ENCODE data around the gene BTBD9. TPM values are rescaled to one million over a fixed set of nuclear protein-coding genes. Genes with fewer than 3 reads are reported as not detected.
"Not testable (repeated sequence)": the region's sequence is repeated elsewhere in the genome, so short reads cannot be mapped to it uniquely, and the experiment has no call there.

The BTBD9 gene
- total and polyA plus RNA-seq, 11 donors = 6.3 to 23.3 (median 19.4) TPM

DNA sequence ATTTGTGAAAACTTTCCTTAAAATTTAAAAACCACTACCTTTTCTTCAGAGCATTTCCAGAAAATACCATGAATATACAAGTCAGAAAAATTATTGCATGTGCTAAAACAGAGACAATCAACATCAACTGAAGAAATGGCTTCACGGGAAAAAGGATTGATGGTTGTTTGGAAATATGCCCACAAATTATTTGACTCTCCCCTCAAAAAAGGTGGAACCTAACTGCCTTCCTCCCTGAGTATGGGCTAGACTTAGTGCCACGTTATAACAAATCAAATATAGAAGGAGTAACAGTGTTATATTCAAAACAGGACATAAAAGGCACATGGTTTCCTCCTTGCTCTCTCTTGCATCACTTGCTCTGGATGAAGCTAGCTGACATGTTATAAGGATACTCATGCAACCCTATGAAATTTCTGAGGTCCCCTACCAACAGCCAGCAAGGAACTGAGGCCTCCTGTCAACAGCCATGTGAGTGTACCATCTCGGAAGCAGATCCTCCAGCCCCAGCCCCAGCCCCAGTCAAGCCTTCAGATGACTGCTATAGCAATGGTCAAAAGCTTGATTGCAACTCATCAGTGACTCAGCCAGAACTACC is 8.4 kb downstream of the BTBD9 start:
- WGBS, 4 donors = 93 to 94% (median 93%) methylated on average over 3 of the region's 3 CpGs
- no peak for DNase-seq
- Histone ChIP-seq H3K9me3 (peaks cover 0 to 9% (median 0%) of the 10 kb centered on the region in 12 donors), H3K36me3 (no peaks in the 10 kb centered on the region), H3K4me1 (peaks cover 0 to 28% (median 9%) of the 10 kb centered on the region in 12 donors), H3K4me3 (no peak overlapping the region), H3K27ac (no peak overlapping the region), H3K27me3 (no peaks in the 10 kb centered on the region)
- no peak for ATAC-seq
- intact Hi-C loops (cut with DNase I) = no loop called here
- TF ChIP-seq, protein P1, sequence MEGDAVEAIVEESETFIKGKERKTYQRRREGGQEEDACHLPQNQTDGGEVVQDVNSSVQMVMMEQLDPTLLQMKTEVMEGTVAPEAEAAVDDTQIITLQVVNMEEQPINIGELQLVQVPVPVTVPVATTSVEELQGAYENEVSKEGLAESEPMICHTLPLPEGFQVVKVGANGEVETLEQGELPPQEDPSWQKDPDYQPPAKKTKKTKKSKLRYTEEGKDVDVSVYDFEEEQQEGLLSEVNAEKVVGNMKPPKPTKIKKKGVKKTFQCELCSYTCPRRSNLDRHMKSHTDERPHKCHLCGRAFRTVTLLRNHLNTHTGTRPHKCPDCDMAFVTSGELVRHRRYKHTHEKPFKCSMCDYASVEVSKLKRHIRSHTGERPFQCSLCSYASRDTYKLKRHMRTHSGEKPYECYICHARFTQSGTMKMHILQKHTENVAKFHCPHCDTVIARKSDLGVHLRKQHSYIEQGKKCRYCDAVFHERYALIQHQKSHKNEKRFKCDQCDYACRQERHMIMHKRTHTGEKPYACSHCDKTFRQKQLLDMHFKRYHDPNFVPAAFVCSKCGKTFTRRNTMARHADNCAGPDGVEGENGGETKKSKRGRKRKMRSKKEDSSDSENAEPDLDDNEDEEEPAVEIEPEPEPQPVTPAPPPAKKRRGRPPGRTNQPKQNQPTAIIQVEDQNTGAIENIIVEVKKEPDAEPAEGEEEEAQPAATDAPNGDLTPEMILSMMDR (IDR thresholded peaks at IDR 0.05) = no peak
- TF ChIP-seq POLR2A (IDR thresholded peaks at IDR 0.05) = no peak

DNA sequence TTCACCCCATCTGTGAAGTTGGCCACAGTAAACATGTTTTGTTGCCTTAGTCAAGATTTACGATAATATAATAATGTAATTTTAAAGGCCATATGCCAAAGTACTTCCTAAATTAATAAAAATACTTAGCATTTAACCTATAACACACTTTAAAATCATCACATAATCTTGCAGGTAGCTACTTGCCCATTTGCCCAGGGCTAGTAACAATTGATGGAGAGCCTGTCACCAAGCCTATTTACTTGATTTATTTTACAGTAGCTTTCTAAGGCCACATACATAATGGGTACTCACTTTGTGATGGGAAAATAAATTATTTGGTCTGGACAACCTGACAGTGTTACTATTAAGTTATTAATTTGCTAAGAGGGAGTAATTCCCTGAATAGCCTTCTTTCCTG is 14.5 kb downstream of the BTBD9 start:
- intact Hi-C loops (cut with DNase I) = no loop called here
- WGBS, 4 donors = 93 to 100% (median 98%) methylated on average over 1 of the region's 1 CpG
- H3K27ac ChIP-seq = no peak overlapping the region
- TF ChIP-seq, protein P1 (IDR thresholded peaks at IDR 0.05) = no peak
- no peak for TF ChIP-seq POLR2A (IDR thresholded peaks at IDR 0.05)
- DNase-seq (no peak), ATAC-seq (no peak)
- peaks cover 0 to 6% (median 0%) of the 10 kb centered on the region in 12 donors for H3K4me1 ChIP-seq
- H3K27me3 ChIP-seq = no peaks in the 10 kb centered on the region
- H3K9me3 ChIP-seq = no peaks in the 10 kb centered on the region
- H3K36me3 ChIP-seq = no peaks in the 10 kb centered on the region
- no peak overlapping the region for H3K4me3 ChIP-seq

DNA sequence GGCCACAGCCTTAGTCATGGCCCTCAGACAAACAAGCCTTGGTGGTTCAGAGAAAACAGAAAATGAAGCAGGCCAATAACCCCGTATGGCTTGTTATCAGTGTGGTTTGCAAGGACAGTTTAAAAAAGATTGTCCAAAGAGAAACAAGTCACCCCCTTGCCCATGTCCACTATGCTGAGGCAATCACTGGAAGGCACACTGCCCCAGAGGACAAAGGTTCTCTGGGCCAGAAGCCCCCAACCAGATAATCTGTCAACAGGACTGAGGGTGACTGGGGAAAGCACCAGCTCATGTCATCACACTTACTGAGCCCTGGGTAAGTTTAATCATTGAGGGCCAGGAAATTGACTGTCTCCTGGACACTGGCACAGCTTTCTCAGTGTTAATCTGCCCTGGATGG is 20.4 kb downstream of the BTBD9 start:
- DNase-seq; H3K27me3 ChIP-seq; H3K4me1 ChIP-seq; H3K4me3 ChIP-seq; H3K36me3 ChIP-seq; intact Hi-C loops (cut with DNase I); H3K27ac ChIP-seq; ATAC-seq: not testable (repeated sequence)
- WGBS, 4 donors = 54 to 83% (median 78%) methylated on average over 1 of the region's 1 CpG
- peaks cover 0 to 13% (median 0%) of the 10 kb centered on the region in 12 donors for H3K9me3 ChIP-seq

DNA sequence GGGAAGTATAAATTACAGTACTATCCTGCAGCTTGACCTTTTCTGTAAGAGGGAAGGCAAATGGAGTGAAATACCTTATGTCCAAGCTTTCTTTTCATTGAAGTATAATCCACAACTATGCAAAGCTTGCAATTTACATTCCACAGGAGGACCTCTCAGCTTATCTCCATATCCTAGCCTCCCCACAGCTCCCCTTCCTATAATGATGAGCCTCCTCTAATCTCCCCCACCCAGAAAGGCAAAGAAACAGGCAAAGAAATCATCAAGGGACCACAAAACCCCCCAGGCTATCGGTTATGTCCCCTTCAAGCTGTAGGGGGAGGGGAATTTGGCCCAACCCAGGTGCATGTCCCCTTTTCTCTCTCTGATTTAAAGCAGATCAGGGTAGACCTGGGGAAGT is 21.4 kb downstream of the BTBD9 start:
- H3K4me3 ChIP-seq; H3K36me3 ChIP-seq; H3K27me3 ChIP-seq; DNase-seq; H3K4me1 ChIP-seq; ATAC-seq; intact Hi-C loops (cut with DNase I); H3K27ac ChIP-seq: not testable (repeated sequence)
- H3K9me3 ChIP-seq = peaks cover 0 to 13% (median 0%) of the 10 kb centered on the region in 12 donors
- 86 to 100% (median 96%) methylated on average over 1 of the region's 1 CpG for WGBS, 4 donors

DNA sequence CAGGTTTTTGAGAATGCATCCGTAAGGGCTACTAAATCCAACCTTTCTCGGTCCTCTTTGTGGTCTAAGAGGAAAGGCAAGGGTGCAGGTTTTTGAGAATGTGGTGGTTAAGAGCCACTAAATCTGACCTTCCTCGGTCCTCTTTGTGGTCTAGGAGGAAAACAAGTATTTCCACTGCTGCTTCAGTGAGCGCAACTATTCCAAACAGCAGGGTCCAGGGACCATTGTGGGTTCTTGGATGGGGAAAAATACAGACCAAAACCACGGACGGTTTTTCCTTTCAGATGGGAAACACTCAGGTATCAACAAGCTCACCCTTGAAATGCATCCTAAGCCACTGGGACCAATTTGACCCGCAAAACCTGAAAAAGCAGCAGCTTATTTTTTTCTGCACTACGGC is 21.9 kb downstream of the BTBD9 start:
- WGBS, 4 donors = 93 to 99% (median 98%) methylated on average over 8 of the region's 8 CpGs
- H3K36me3 ChIP-seq = no peaks in the 10 kb centered on the region
- H3K4me1 ChIP-seq = peaks cover 0 to 9% (median 0%) of the 10 kb centered on the region in 12 donors
- ATAC-seq (no peak), DNase-seq (no peak)
- no peaks in the 10 kb centered on the region for H3K27me3 ChIP-seq
- H3K9me3 ChIP-seq = peaks cover 0 to 13% (median 0%) of the 10 kb centered on the region in 12 donors
- H3K4me3 ChIP-seq = no peak overlapping the region
- intact Hi-C loops (cut with DNase I) = no loop called here
- H3K27ac ChIP-seq = no peak overlapping the region
- TF ChIP-seq, protein P1 (IDR thresholded peaks at IDR 0.05) = no peak
- no peak for TF ChIP-seq POLR2A (IDR thresholded peaks at IDR 0.05)
